ENCODE results near the gene SDK1.

Gene SDK1

DNA sequence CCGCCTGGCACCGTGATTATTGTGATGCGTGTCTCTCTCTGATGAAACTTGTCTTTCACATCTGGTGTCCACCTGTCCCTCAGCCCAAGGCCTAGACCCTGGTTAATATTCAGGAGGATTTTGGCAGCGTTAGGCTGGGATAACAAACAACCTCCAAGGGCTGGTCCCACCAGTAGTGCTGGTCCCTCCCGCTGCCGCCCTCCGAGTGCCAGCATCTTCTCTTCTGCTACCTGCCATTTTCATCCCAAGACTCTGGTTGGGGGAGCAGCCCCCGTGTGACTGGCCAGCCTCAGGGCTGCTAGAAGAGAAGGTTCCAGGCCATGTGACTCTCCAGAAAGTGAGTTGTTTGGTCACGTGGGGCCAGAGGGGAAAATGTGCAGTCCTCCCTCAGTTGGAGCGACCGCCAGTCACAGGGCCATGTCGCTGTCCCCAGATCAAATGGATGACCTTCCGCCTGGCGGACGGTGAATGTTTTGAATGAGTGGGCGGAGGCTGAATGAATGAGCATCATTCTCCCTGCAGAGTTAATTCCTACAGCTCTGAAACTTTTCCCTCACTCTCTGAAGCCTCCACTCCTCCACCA lies 901.2 kb downstream of the SDK1 start (continued):
- TF ChIP-seq, protein P1, sequence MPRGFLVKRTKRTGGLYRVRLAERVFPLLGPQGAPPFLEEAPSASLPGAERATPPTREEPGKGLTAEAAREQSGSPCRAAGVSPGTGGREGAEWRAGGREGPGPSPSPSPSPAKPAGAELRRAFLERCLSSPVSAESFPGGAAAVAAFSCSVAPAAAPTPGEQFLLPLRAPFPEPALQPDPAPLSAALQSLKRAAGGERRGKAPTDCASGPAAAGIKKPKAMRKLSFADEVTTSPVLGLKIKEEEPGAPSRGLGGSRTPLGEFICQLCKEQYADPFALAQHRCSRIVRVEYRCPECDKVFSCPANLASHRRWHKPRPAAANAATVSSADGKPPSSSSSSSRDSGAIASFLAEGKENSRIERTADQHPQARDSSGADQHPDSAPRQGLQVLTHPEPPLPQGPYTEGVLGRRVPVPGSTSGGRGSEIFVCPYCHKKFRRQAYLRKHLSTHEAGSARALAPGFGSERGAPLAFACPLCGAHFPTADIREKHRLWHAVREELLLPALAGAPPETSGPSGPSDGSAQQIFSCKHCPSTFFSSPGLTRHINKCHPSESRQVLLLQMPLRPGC (tag by site-specific recombination; IDR thresholded peaks at IDR 0.05): no peak
- no peak for TF ChIP-seq ZNF391 (tag by site-specific recombination; IDR thresholded peaks at IDR 0.05; ENCODE audit: borderline replicate concordance, low read depth)

DNA sequence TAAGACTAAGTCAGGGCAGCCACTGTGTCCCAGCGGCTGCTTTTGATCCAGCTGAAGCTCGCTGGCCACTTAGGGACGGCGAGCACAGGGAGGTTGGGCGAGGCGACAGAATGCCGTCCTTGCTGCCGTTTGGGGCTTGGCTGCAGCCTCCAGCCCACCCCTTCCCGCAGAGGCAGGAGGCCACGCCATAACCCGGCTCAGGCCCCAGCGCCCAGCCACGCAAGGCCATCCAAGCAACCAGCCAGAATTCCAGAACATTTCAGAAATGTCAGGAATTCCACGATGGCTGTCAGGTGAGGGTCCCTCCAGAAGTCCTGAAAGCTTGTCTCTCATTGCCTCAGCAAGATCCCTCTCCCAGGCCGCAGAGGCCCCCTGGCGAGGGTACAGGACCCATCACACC lies 901.9 kb downstream of the SDK1 start:
- TF ChIP-seq, protein P2, sequence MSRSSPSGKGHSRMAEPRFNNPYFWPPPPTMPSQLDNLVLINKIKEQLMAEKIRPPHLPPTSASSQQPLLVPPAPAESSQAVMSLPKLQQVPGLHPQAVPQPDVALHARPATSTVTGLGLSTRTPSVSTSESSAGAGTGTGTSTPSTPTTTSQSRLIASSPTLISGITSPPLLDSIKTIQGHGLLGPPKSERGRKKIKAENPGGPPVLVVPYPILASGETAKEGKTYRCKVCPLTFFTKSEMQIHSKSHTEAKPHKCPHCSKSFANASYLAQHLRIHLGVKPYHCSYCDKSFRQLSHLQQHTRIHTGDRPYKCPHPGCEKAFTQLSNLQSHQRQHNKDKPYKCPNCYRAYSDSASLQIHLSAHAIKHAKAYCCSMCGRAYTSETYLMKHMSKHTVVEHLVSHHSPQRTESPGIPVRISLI (tag by site-specific recombination; IDR thresholded peaks at IDR 0.05): no peak
- TF ChIP-seq ZBTB48 (tag by site-specific recombination; IDR thresholded peaks at IDR 0.05) (no peak), ZNF184 (tag by site-specific recombination; IDR thresholded peaks at IDR 0.05) (no peak), ZNF157 (tag by site-specific recombination; IDR thresholded peaks at IDR 0.05) (no peak), ZSCAN5A (tag by site-specific recombination; IDR thresholded peaks at IDR 0.05) (no peak), ZNF121 (tag by site-specific recombination; IDR thresholded peaks at IDR 0.05) (no peak), ZNF473 (tag by site-specific recombination; IDR thresholded peaks at IDR 0.05) (no peak), ZNF660 (tag by site-specific recombination; IDR thresholded peaks at IDR 0.05) (no peak), ZNF138 (tag by site-specific recombination; IDR thresholded peaks at IDR 0.05; ENCODE audit: borderline replicate concordance) (no peak)
- TF ChIP-seq, protein P3, sequence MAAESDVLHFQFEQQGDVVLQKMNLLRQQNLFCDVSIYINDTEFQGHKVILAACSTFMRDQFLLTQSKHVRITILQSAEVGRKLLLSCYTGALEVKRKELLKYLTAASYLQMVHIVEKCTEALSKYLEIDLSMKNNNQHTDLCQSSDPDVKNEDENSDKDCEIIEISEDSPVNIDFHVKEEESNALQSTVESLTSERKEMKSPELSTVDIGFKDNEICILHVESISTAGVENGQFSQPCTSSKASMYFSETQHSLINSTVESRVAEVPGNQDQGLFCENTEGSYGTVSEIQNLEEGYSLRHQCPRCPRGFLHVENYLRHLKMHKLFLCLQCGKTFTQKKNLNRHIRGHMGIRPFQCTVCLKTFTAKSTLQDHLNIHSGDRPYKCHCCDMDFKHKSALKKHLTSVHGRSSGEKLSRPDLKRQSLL (tag by site-specific recombination; IDR thresholded peaks at IDR 0.05): no peak
- TF ChIP-seq, protein P4, sequence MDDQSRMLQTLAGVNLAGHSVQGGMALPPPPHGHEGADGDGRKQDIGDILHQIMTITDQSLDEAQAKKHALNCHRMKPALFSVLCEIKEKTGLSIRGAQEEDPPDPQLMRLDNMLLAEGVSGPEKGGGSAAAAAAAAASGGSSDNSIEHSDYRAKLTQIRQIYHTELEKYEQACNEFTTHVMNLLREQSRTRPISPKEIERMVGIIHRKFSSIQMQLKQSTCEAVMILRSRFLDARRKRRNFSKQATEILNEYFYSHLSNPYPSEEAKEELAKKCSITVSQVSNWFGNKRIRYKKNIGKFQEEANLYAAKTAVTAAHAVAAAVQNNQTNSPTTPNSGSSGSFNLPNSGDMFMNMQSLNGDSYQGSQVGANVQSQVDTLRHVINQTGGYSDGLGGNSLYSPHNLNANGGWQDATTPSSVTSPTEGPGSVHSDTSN (CRISPR knock-in tag; IDR thresholded peaks at IDR 0.05): no peak
- CTCF ChIA-PET: no interaction called here
- no peaks in the 10 kb centered on the region for H3K4me1 ChIP-seq (ENCODE audit: control insufficient read depth, insufficient read depth, low read length)
- no peak overlapping the region for H3K4me3 ChIP-seq (ENCODE audit: low read depth, low read length)
- H3K36me3 ChIP-seq (ENCODE audit: control insufficient read depth in 2 of 2, insufficient read depth in 1 of 2, low read length in 2 of 2): no peaks in the 10 kb centered on the region
- H3K27ac ChIP-seq (ENCODE audit: extremely low read depth, low read depth, low read length): no peak overlapping the region
- POLR2A ChIA-PET: no interaction called here
- no peaks in the 10 kb centered on the region for H3K9me3 ChIP-seq (ENCODE audit: control insufficient read depth, insufficient read depth, low read depth, low read length)

GRCh38 chr7:4203626-4204512 lies 902.8 kb downstream of the SDK1 start:
- Histone ChIP-seq H3K27ac (ENCODE audit: extremely low read depth, low read depth, low read length) (no peak overlapping the region), H3K36me3 (ENCODE audit: control insufficient read depth in 2 of 2, insufficient read depth in 1 of 2, low read length in 2 of 2) (no peaks in the 10 kb centered on the region), H3K4me3 (ENCODE audit: low read depth, low read length) (no peak overlapping the region), H3K4me1 (ENCODE audit: control insufficient read depth, insufficient read depth, low read length) (no peaks in the 10 kb centered on the region), H3K9me3 (ENCODE audit: control insufficient read depth, insufficient read depth, low read depth, low read length) (no peaks in the 10 kb centered on the region)
- POLR2A ChIA-PET: no interaction called here
- CTCF ChIA-PET: interaction anchor here (0.6 kb wide), 1 partner anchor 419 kb away, joined by 3 read pairs; no protein-coding TSS in a partner anchor
- TF ChIP-seq SETDB1 (IDR thresholded peaks at IDR 0.05; ENCODE audit: insufficient read length, low read length) (no peak), HOXA7 (CRISPR knock-in tag; IDR thresholded peaks at IDR 0.05; ENCODE audit: borderline replicate concordance) (no peak), ZNF26 (tag by site-specific recombination; IDR thresholded peaks at IDR 0.05) (no peak), ZNF10 (tag by site-specific recombination; IDR thresholded peaks at IDR 0.05) (no peak), ZNF175 (tag by site-specific recombination; IDR thresholded peaks at IDR 0.05) (no peak), ZFP3 (tag by site-specific recombination; IDR thresholded peaks at IDR 0.05; ENCODE audit: low read depth) (no peak), ZNF501 (tag by site-specific recombination; IDR thresholded peaks at IDR 0.05) (no peak), ZSCAN30 (tag by site-specific recombination; IDR thresholded peaks at IDR 0.05) (no peak), ZBTB1 (tag by site-specific recombination; IDR thresholded peaks at IDR 0.05) (no peak), ZNF266 (tag by site-specific recombination; IDR thresholded peaks at IDR 0.05; ENCODE audit: low read depth) (no peak)

Data from HEK293 (cell line).